Fibroblast of skin of left quadriceps (primary cell): ENCODE results near the gene MYCT1.
"Not testable (repeated sequence)": the region's sequence is repeated elsewhere in the genome, so short reads cannot be mapped to it uniquely, and the experiment has no call there.

Experiments
- DNase-seq, 2 experiments: peaks; one replicate each; pipeline ENCODE4 v3.0.0-alpha.2; 2013; ENCODE audit warnings: low read depth in 2 of 2

MYCT1 gene

GRCh38 chr6:152697634-152698033 lies at the start of gene MYCT1:
Gene MYCT1, plus strand, starts transcription at chr6:152697897. Its CDS starts 6 bp downstream, at chr6:152697903.
- no peak for DNase-seq

GRCh38 chr6:152648105-152648504 lies 49.6 kb upstream of the MYCT1 start:
- no peak for DNase-seq

- DNase-seq: no peak
Observed at GRCh38 chr6:152651986-152652385, 45.7 kb upstream of the MYCT1 start.

GRCh38 chr6:152661776-152662175 lies 35.9 kb upstream of the MYCT1 start:
- no peak for DNase-seq

- DNase-seq: peak in 1 of 2 experiments; percentile 13
Observed at GRCh38 chr6:152669895-152670294, 27.8 kb upstream of the MYCT1 start.

GRCh38 chr6:152671171-152671570 lies 26.5 kb upstream of the MYCT1 start:
- peak in 1 of 2 experiments; percentile 7 for DNase-seq

GRCh38 chr6:152673236-152673635 lies 24.5 kb upstream of the MYCT1 start:
- no peak for DNase-seq

GRCh38 chr6:152680151-152680550 lies 17.5 kb upstream of the MYCT1 start:
- DNase-seq: no peak

- no peak for DNase-seq
Observed at GRCh38 chr6:152680879-152681517, 16.7 kb upstream of the MYCT1 start.

- DNase-seq: no peak
Observed at GRCh38 chr6:152682141-152682540, 15.6 kb upstream of the MYCT1 start.

GRCh38 chr6:152682935-152683334 lies 14.8 kb upstream of the MYCT1 start:
- not testable (repeated sequence) for DNase-seq

- no peak for DNase-seq
Observed at GRCh38 chr6:152685819-152686218, 11.9 kb upstream of the MYCT1 start.

- DNase-seq: no peak
Observed at GRCh38 chr6:152695372-152696045, 2.2 kb upstream of the MYCT1 start.

- DNase-seq: peak; percentile 73 to 77
Observed at GRCh38 chr6:152696522-152696921, 1.2 kb upstream of the MYCT1 start.

GRCh38 chr6:152698692-152699091 lies 995 bp downstream of the MYCT1 start:
- DNase-seq: no peak

- no peak for DNase-seq
Observed at GRCh38 chr6:152700427-152700826, 2.7 kb downstream of the MYCT1 start.

- no peak for DNase-seq
Observed at GRCh38 chr6:152701081-152701862, 3.6 kb downstream of the MYCT1 start.

GRCh38 chr6:152701863-152702401 lies 4.2 kb downstream of the MYCT1 start:
- DNase-seq: no peak

GRCh38 chr6:152703750-152704149 lies 6.1 kb downstream of the MYCT1 start:
- not testable (repeated sequence) for DNase-seq

GRCh38 chr6:152705327-152705726 lies 7.6 kb downstream of the MYCT1 start:
- no peak for DNase-seq

GRCh38 chr6:152716322-152716721 lies 18.6 kb downstream of the MYCT1 start:
- DNase-seq: no peak

GRCh38 chr6:152720974-152721373 lies 23.3 kb downstream of the MYCT1 start:
- no peak for DNase-seq
